Aorta (tissue), 5 donors: ENCODE results near the gene SFTPA1. TPM values are rescaled to one million over a fixed set of nuclear protein-coding genes. Genes with fewer than 3 reads are reported as not detected.
A peak's percentile ranks its signal among the peaks of the same experiment; 100 is the strongest.
"Not testable (repeated sequence)": the region's sequence is repeated elsewhere in the genome, so short reads cannot be mapped to it uniquely, and the experiment has no call there.

ENCODE experiments used
- ATAC-seq: fragments of 200-7000 bp; cut with Tn5 transposase; one replicate; pipeline ENCODE4 v1.9.1; 2022; ENCODE audit warnings: moderate library complexity; ENCODE audit not compliant: low FRiP score
- DNase-seq, 2 donors: peaks; one replicate each; pipeline ENCODE4 v3.0.0-alpha.2; 2020
- H3K27ac ChIP-seq, 2 donors: one replicate each; pipeline ENCODE4 v1.5.1; 2013; ENCODE audit warnings: low read length in 2 of 2, mild to moderate bottlenecking in 2 of 2, moderate library complexity in 2 of 2, control low read depth in 1 of 2, inconsistent platforms in 1 of 2, low read depth in 1 of 2
- H3K27me3 ChIP-seq, 2 donors: one replicate each; pipeline ENCODE4 v1.6.1; 2013; ENCODE audit warnings: control low read depth in 1 of 2, low read length in 1 of 2, mild to moderate bottlenecking in 1 of 2, moderate library complexity in 1 of 2; ENCODE audit not compliant: insufficient read depth in 2 of 2, control insufficient read depth in 1 of 2
- H3K36me3 ChIP-seq, 2 donors: one replicate each; pipeline ENCODE4 v1.6.1; 2013; ENCODE audit warnings: control low read depth in 1 of 2, low read length in 1 of 2, mild to moderate bottlenecking in 1 of 2; ENCODE audit not compliant: insufficient read depth in 2 of 2, control insufficient read depth in 1 of 2
- H3K4me1 ChIP-seq, 2 donors: one replicate each; pipeline ENCODE4 v1.6.1; 2013; ENCODE audit warnings: low read length in 2 of 2, control low read depth in 1 of 2, mild to moderate bottlenecking in 1 of 2, moderate library complexity in 1 of 2; ENCODE audit not compliant: insufficient read depth in 2 of 2, control insufficient read depth in 1 of 2
- H3K4me3 ChIP-seq, 2 donors: one replicate each; pipeline ENCODE4 v1.5.1; 2013; ENCODE audit warnings: low read length in 2 of 2, control low read depth in 1 of 2, mild to moderate bottlenecking in 1 of 2
- H3K9me3 ChIP-seq: one replicate; pipeline ENCODE4 v1.6.1; 2013; ENCODE audit warnings: mild to moderate bottlenecking, low read length; ENCODE audit not compliant: control insufficient read depth
- WGBS, 2 donors: extraction: QIAGEN DNeasy Blood & Tissue Kit; methylation state at CpG; one replicate each; pipeline ENCODE4 v1.1.7; 2013; 5-methylcytosine and 5-hydroxymethylcytosine counted together
- intact Hi-C, 2 donors: fragments of 100-400 bp; cut with DNase I; formaldehyde crosslinking; loops; one replicate each; pipeline versions ENCODE4 v1.14.2 to v1.15.0; 2022
- long read RNA-seq, 2 donors: library from polyadenylated mRNA; unstranded; transcript quantifications; one replicate each; pipeline ENCODE4 v2.0.0, GENCODE V29; 2020 to 2021
- polyA plus RNA-seq, 2 donors: library from polyadenylated mRNA; stranded (reverse); fragments of 200-250 nt; gene quantifications; one replicate each; pipeline ENCODE4 v1.2.3, GENCODE V29; 2013
- total RNA-seq, 2 donors: library from RNA; stranded (reverse); fragmentation: NEBNext Ultra II Directional; extraction: Animal tissue kit (Norgen Biotek cat#: 25700); gene quantifications; one replicate each; pipeline ENCODE4 v1.2.1, GENCODE V29; 2021
- donor health status: healthy with polysubstance abuse.
- donor health status: Bipolar disorder and iron deficiency.
- donor health status: DM: no; HTN: no; CAD: no.
- donor health status: DM: no; HTN: no; CAD: no.
- donor health status: DM: yes; HTN: yes; CAD: no.

Gene SFTPA1
- total RNA-seq (1 to 10 TPM in 1 of 2 donors, not detected in 1; 1.7 TPM), polyA plus RNA-seq (1 to 10 TPM in 1 of 2 donors, under 1 TPM in 1; 0.59 to 4.4 TPM)
- long read RNA-seq, donor 1 = 0 reads
- long read RNA-seq, donor 2, partial matches to known transcripts = 0 of 2 reads
- long read RNA-seq, donor 2, other reads (novel, unspliced or antisense) = 0 of 2 reads

DNA sequence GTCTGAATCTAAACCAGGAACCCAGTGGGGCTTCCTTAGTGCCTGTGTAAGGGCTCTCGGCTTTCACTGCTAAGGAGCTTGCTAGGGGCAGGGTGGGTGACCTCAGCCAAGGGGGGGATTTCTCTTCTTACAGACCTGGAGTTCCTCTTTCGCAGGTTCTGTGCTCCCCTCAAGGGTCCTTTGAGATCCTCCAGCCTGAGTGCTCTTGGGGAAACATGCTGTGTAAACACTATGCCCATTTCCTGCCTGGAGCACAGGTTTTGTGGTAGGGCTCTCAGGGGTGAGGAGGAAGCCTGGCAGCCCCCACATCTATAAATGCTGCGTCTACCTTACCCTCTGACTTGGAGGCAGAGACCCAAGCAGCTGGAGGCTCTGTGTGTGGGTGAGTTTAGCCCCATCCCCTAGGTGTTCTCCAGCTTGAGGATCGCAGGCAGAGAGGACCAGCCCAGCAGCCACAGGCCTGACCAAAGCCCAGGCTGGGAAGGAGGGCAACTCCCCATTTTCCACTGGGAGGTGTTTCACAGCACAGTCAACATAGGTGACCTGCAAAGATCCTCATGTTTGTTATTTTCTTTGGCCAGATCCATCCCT, at the start of gene SFTPA1:
Gene SFTPA1 (plus strand): TSS at position 339 of the 591 bp plus-strand sequence. CDS start 887 bp downstream, outside the sequence.
- ATAC-seq (no peak), DNase-seq (no peak)
- Histone ChIP-seq H3K36me3 (no peaks in the 10 kb centered on the region), H3K4me1 (no peaks in the 10 kb centered on the region), H3K9me3 (no peaks in the 10 kb centered on the region), H3K27ac (no peak within 1 kb of the TSS), H3K27me3 (no peaks in the 10 kb centered on the region), H3K4me3 (no peak within 1 kb of the TSS)
- intact Hi-C loops = no loop called here
- 78 to 80% methylated on average over 4 of the region's 4 CpGs for WGBS, 2 donors

DNA sequence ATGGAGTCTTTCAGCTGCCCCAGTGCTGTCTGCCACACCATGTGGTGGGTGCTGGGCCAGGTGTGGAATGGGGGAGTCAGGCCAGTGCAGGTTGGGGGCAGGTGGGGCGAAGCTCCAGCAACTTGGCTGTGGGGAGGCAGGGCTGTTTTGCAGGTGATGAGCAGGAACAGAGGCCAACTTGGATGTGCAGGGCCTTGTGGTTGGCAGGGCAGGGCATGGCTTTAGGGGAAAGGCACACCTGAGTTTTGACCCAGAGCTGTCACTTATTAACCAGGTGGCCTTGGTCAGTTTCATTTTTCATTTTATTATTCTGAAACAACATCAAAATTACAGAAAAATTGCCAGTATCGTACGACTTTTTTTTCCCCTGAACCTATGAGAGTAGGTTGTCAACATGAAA, 49.5 kb upstream of the SFTPA1 start:
- Histone ChIP-seq H3K4me3 (no peak overlapping the region), H3K27ac (no peak overlapping the region), H3K36me3 (no peaks in the 10 kb centered on the region), H3K27me3 (no peaks in the 10 kb centered on the region), H3K9me3 (no peaks in the 10 kb centered on the region), H3K4me1 (no peaks in the 10 kb centered on the region)
- 87 to 93% methylated on average over 3 of the region's 3 CpGs for WGBS, 2 donors
- ATAC-seq (no peak), DNase-seq (no peak)
- intact Hi-C loops = no loop called here

DNA sequence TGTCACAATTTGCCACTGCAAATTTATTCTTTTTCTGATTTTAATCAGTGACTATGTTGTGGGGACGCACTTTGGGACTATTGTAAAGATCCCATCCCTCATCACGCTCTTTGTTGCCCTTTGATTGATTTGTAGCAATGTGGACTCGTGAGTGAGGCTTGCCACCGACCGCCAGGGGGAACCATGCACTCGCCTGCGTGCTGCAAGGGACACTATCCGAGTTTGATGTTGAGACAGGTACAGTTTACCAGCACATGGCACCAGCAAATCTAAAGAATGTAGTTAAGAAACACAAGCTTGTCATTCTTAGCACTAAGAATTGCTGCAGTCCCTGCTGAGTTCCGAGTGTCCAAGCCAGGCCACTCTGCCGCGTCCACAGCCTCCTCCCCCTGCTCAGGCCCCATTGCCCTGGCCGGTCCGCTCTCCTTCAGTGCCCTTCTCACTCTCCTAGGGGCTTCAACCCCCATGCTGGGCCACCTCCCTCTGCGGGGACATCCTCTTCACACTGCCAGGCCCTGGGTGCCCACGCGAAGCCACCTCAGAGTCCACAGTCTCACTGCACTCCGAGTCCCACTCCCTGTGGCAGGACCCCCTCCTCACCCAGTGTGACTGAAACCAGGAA, 48.5 kb upstream of the SFTPA1 start:
- ATAC-seq (peak; percentile 66), DNase-seq (peak; percentile 66 to 84)
- intact Hi-C loops = no loop called here
- no peaks in the 10 kb centered on the region for H3K27me3 ChIP-seq
- H3K36me3 ChIP-seq = no peaks in the 10 kb centered on the region
- no peaks in the 10 kb centered on the region for H3K4me1 ChIP-seq
- H3K9me3 ChIP-seq = no peaks in the 10 kb centered on the region
- H3K4me3 ChIP-seq = no peak overlapping the region
- no peak overlapping the region for H3K27ac ChIP-seq
- WGBS, 2 donors = 10 to 14% methylated on average over 17 of the region's 17 CpGs

DNA sequence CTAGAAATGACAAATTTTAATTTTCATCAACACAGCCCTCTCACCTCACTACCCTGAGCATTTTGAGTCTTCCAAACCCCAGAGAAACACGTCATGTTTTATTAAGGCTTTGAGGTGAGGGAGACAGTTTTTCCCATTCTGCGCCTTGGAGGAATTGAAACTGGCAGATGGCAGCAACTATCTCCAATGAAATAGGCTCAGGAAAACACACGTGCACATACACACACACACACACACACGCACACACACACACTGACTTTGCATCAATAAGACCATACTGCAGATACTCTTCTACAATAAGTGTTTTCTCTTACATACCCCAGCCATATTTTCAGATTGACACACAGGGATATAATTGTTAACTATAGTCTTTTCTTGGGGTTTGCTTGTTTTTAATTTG, 47.3 kb upstream of the SFTPA1 start:
- 68 to 75% methylated on average over 4 of the region's 4 CpGs for WGBS, 2 donors
- DNase-seq (no peak), ATAC-seq (no peak)
- intact Hi-C loops = no loop called here
- H3K36me3 ChIP-seq = no peaks in the 10 kb centered on the region
- no peaks in the 10 kb centered on the region for H3K4me1 ChIP-seq
- no peaks in the 10 kb centered on the region for H3K27me3 ChIP-seq
- no peak overlapping the region for H3K4me3 ChIP-seq
- H3K9me3 ChIP-seq = no peaks in the 10 kb centered on the region
- no peak overlapping the region for H3K27ac ChIP-seq

DNA sequence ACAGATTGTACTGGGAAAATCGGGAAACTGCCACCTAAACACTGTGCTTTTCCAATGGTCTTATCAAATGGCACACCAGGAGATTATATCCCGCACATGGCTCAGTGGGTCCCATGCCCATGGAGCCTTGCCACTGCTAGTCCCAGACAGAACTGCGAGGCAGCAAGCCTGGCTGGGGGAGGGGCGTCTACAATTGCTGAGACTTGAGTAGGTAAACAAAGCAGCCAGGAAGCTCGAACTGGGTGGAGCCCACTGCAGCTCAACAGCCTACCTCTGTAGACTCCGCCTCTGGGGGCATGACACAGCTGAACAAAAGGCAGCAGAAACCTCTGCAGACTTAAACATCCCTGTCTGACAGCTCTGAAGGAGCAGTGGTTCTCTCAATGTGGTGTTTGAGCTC, 40.1 kb upstream of the SFTPA1 start:
- DNase-seq = peak in 1 of 2 donors; percentile 55
- H3K27ac ChIP-seq, H3K36me3 ChIP-seq, H3K4me3 ChIP-seq, intact Hi-C loops, H3K27me3 ChIP-seq, H3K9me3 ChIP-seq, H3K4me1 ChIP-seq, ATAC-seq: not testable (repeated sequence)
- WGBS, 2 donors = 74 to 84% methylated on average over 6 of the region's 6 CpGs

DNA sequence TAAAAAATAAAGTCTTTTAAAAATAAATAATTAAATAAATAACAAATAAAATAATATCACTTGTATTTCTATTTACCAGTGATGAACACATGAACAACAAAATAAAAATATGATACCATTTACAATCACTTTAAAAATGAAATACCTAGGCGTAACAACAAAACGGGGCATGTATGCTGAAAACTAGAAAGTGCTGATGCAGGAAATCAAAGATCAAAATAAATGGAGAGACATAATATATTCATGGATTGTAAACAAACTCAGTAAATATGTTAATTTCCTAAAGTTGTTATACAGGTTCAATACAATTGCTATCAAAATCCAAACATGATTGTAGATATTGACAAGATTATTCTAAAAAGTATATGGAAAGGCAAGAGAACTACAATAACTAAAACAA, 31.4 kb upstream of the SFTPA1 start:
- Histone ChIP-seq H3K4me1 (no peaks in the 10 kb centered on the region), H3K36me3 (no peaks in the 10 kb centered on the region), H3K27me3 (no peaks in the 10 kb centered on the region), H3K27ac (no peak overlapping the region), H3K4me3 (no peak overlapping the region), H3K9me3 (no peaks in the 10 kb centered on the region)
- no peak for DNase-seq
- intact Hi-C loops = no loop called here
- WGBS, 2 donors = 92 to 94% methylated on average over 2 of the region's 2 CpGs
- no peak for ATAC-seq

DNA sequence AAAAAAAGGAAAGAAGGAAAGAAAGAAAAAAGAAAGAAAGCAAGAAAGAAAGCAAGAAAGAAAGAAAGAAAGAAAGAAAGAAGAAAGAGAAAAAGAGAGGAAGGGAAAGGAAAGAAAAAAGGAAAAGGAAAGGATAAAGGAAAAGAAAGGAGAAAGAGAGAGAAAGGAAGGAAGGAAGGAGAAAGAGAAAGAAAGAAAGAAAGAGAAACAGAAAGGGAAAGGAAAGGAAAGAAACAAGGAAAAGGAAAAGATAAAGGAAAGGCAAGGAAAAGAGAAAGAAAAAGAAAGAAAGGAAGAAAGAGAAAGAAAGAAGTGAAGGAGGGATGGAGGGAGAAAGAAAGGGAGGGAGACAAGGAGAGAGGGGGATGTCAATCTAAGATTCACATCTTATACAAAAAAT, 29.7 kb upstream of the SFTPA1 start:
- intact Hi-C loops = no loop called here
- ATAC-seq = no peak

DNA sequence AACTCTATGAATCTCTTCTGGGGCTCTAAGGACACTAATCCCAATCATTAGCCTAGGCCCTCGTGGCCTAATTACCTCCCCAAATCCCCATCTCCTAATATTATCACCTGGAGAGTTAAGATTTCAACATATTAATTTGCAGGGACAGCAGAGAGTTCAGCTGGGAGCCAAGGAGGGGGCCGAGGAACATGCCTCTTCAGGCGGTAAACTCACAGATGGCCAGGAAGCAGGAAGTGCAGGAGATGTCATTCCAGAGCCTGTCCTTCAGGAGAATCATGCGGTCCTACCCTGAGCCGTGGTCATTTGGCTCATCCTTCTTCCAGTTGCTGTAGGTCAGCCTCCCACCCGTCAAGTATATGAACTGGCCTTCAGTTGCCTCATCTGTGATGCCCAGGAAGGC, 28.6 kb upstream of the SFTPA1 start:
- Histone ChIP-seq H3K4me1 (no peaks in the 10 kb centered on the region), H3K27ac (no peak overlapping the region), H3K36me3 (no peaks in the 10 kb centered on the region), H3K4me3 (no peak overlapping the region), H3K9me3 (peaks cover 2% of the 10 kb centered on the region), H3K27me3 (no peaks in the 10 kb centered on the region)
- WGBS, 2 donors = 86% methylated on average over 6 of the region's 6 CpGs
- ATAC-seq (no peak), DNase-seq (no peak)
- intact Hi-C loops = no loop called here

More for the DNA sequence above, 29.7 kb upstream of the SFTPA1 start:
- H3K9me3 ChIP-seq = no peaks in the 10 kb centered on the region
- no peak overlapping the region for H3K4me3 ChIP-seq
- H3K27me3 ChIP-seq = no peaks in the 10 kb centered on the region
- no peak for DNase-seq
- no peak overlapping the region for H3K27ac ChIP-seq
- no peaks in the 10 kb centered on the region for H3K36me3 ChIP-seq
- H3K4me1 ChIP-seq = no peaks in the 10 kb centered on the region

DNA sequence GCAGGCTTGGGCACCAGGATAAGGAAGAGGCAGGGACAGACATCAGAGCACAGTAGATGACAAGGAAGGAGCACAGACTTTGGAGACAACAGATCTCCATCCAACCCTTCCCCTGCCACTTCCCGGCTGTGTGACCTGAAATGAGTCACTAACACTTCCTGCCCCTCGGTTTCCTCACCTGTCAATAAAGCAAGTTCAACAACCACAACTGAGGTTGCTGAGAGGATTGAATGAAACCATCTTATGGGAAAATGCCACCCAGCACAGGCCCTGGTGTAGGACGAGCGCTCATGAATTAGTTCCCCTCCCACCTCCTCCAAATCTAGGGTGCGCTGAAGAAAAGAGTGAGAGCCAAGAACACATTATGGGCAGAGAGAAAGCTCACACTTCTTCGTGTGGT, 27.8 kb upstream of the SFTPA1 start:
- H3K9me3 ChIP-seq, H3K4me3 ChIP-seq, H3K36me3 ChIP-seq, H3K27ac ChIP-seq, H3K27me3 ChIP-seq, H3K4me1 ChIP-seq, ATAC-seq, DNase-seq, intact Hi-C loops: not testable (repeated sequence)
- 62 to 79% methylated on average over 3 to 5 of the region's 6 CpGs for WGBS, 2 donors
